ENCODE measurements around the gene GPR17.
A peak's percentile ranks its signal among the peaks of the same experiment; 100 is the strongest.

GPR17 gene

GRCh38 chr2:127642706-127643438 is 3.1 kb upstream of the GPR17 start:
- no peaks in the 10 kb centered on the region for H3K9me2 ChIP-seq (replicated peaks; ENCODE audit: control insufficient read depth, low read length)
- H3K4me2 ChIP-seq (ENCODE audit: low read length), result no peak overlapping the region
- H3K9me3 ChIP-seq (ENCODE audit: control insufficient read depth, insufficient read depth, low read length), result no peaks in the 10 kb centered on the region
- H3K27ac ChIP-seq (ENCODE audit: low read depth, low read length), result no peak overlapping the region
- H3K27me3 ChIP-seq (ENCODE audit: control insufficient read depth, low read length), result no peaks in the 10 kb centered on the region
- 0 out of 2 replicates have a peak, but pooled peaks cover 4% of the 10 kb centered on the region for H3F3A ChIP-seq (ENCODE audit: control insufficient read depth, insufficient read depth)
- no peak overlapping the region for H3K4me3 ChIP-seq (ENCODE audit: low read length)
- H3K4me1 ChIP-seq (ENCODE audit: control insufficient read depth, low read length), result peaks cover 47% of the 10 kb centered on the region
- no peaks in the 10 kb centered on the region for H4K20me1 ChIP-seq (ENCODE audit: control insufficient read depth, insufficient read depth, low read depth, low read length)
- no peak for TF ChIP-seq EZH2phosphoT487 (IDR thresholded peaks at IDR 0.05; ENCODE audit: borderline replicate concordance, low read length)
- TF ChIP-seq CTCF (IDR thresholded peaks at IDR 0.05; ENCODE audit: low read depth, low read length, poor library complexity, severe bottlenecking), result no peak
- H3K36me3 ChIP-seq (ENCODE audit: control insufficient read depth, low read length), result no peaks in the 10 kb centered on the region
- no peaks in the 10 kb centered on the region for H3K79me2 ChIP-seq (ENCODE audit: control insufficient read depth, low read length)

GRCh38 chr2:127643439-127644065 is 2.4 kb upstream of the GPR17 start:
- no peaks in the 10 kb centered on the region for H3K9me3 ChIP-seq (ENCODE audit: control insufficient read depth, insufficient read depth, low read length)
- H3K9me2 ChIP-seq (replicated peaks; ENCODE audit: control insufficient read depth, low read length), result no peaks in the 10 kb centered on the region
- H3K79me2 ChIP-seq (ENCODE audit: control insufficient read depth, low read length), result no peaks in the 10 kb centered on the region
- peaks cover 40% of the 10 kb centered on the region for H3K4me1 ChIP-seq (ENCODE audit: control insufficient read depth, low read length)
- TF ChIP-seq EZH2phosphoT487 (IDR thresholded peaks at IDR 0.05; ENCODE audit: borderline replicate concordance, low read length) (no peak), CTCF (IDR thresholded peaks at IDR 0.05; ENCODE audit: low read depth, low read length, poor library complexity, severe bottlenecking) (no peak)
- H3K4me3 ChIP-seq (ENCODE audit: low read length), result no peak overlapping the region
- H4K20me1 ChIP-seq (ENCODE audit: control insufficient read depth, insufficient read depth, low read depth, low read length), result no peaks in the 10 kb centered on the region
- H3K27me3 ChIP-seq (ENCODE audit: control insufficient read depth, low read length), result no peaks in the 10 kb centered on the region
- H3K27ac ChIP-seq (ENCODE audit: low read depth, low read length), result no peak overlapping the region
- H3F3A ChIP-seq (ENCODE audit: control insufficient read depth, insufficient read depth), result 0 out of 2 replicates have a peak, but pooled peaks cover 4% of the 10 kb centered on the region
- H3K4me2 ChIP-seq (ENCODE audit: low read length), result no peak overlapping the region
- no peaks in the 10 kb centered on the region for H3K36me3 ChIP-seq (ENCODE audit: control insufficient read depth, low read length)

GRCh38 chr2:127644066-127645025 is 1.6 kb upstream of the GPR17 start:
- H3K36me3 ChIP-seq (ENCODE audit: control insufficient read depth, low read length), result no peaks in the 10 kb centered on the region
- H3K9me3 ChIP-seq (ENCODE audit: control insufficient read depth, insufficient read depth, low read length), result no peaks in the 10 kb centered on the region
- H3K9me2 ChIP-seq (replicated peaks; ENCODE audit: control insufficient read depth, low read length), result no peaks in the 10 kb centered on the region
- no peaks in the 10 kb centered on the region for H4K20me1 ChIP-seq (ENCODE audit: control insufficient read depth, insufficient read depth, low read depth, low read length)
- no peak overlapping the region for H3K4me3 ChIP-seq (ENCODE audit: low read length)
- H3K79me2 ChIP-seq (ENCODE audit: control insufficient read depth, low read length), result no peaks in the 10 kb centered on the region
- H3K27ac ChIP-seq (ENCODE audit: low read depth, low read length), result no peak overlapping the region
- H3K4me1 ChIP-seq (ENCODE audit: control insufficient read depth, low read length), result peaks cover 36% of the 10 kb centered on the region
- no peak overlapping the region for H3K4me2 ChIP-seq (ENCODE audit: low read length)
- TF ChIP-seq CTCF (IDR thresholded peaks at IDR 0.05; ENCODE audit: low read depth, low read length, poor library complexity, severe bottlenecking) (peak; percentile 47), EZH2phosphoT487 (IDR thresholded peaks at IDR 0.05; ENCODE audit: borderline replicate concordance, low read length) (no peak)
- H3F3A ChIP-seq (ENCODE audit: control insufficient read depth, insufficient read depth), result 0 out of 2 replicates have a peak, but pooled peaks cover under 1% of the 10 kb centered on the region
- no peaks in the 10 kb centered on the region for H3K27me3 ChIP-seq (ENCODE audit: control insufficient read depth, low read length)

All from DOHH2 (cell line).